HG02870 (cell line): ENCODE measurements around the gene LHFPL2.

Experiments used
- ATAC-seq: cut with Tn5 transposase; IDR thresholded peaks from one replicate; pipeline ENCODE4 v1.9.1; 2021; ENCODE audit warnings: mild to moderate bottlenecking, moderate library complexity; ENCODE audit not compliant: unreplicated experiment

Gene LHFPL2

GRCh38 chr5:78526049-78526525, 122.5 kb downstream of the LHFPL2 start:
- ATAC-seq, result peak; percentile 74

- ATAC-seq, result no peak
Measured at GRCh38 chr5:78523314-78524193, 125.0 kb downstream of the LHFPL2 start.

GRCh38 chr5:78522476-78523260, 125.9 kb downstream of the LHFPL2 start:
- ATAC-seq, result no peak

- ATAC-seq, result no peak
Measured at GRCh38 chr5:78521455-78521854, 127.1 kb downstream of the LHFPL2 start.

GRCh38 chr5:78519198-78519941, 129.2 kb downstream of the LHFPL2 start:
- ATAC-seq, result no peak

- ATAC-seq, result no peak
Measured at GRCh38 chr5:78518365-78519197, 130.0 kb downstream of the LHFPL2 start.

GRCh38 chr5:78515670-78516069, 132.9 kb downstream of the LHFPL2 start:
- no peak for ATAC-seq

- no peak for ATAC-seq
Measured at GRCh38 chr5:78514427-78515330, 133.9 kb downstream of the LHFPL2 start.

- ATAC-seq, result no peak
Measured at GRCh38 chr5:78513441-78513840, 135.1 kb downstream of the LHFPL2 start.

GRCh38 chr5:78512435-78512834, 136.1 kb downstream of the LHFPL2 start:
- no peak for ATAC-seq

GRCh38 chr5:78511121-78511906, 137.3 kb downstream of the LHFPL2 start:
- ATAC-seq, result no peak

- peak; percentile 78 for ATAC-seq
Measured at GRCh38 chr5:78509884-78510769, 138.4 kb downstream of the LHFPL2 start.

GRCh38 chr5:78509145-78509865, 139.3 kb downstream of the LHFPL2 start:
- ATAC-seq, result no peak

GRCh38 chr5:78508186-78508765, 140.3 kb downstream of the LHFPL2 start:
- no peak for ATAC-seq

- no peak for ATAC-seq
Measured at GRCh38 chr5:78507531-78507930, 141.0 kb downstream of the LHFPL2 start.

GRCh38 chr5:78506261-78507024, 142.1 kb downstream of the LHFPL2 start:
- ATAC-seq, result no peak
